HG03025 (cell line): Measurements from ENCODE around the gene C6orf163.

Source experiments
- ATAC-seq: cut with Tn5 transposase; IDR thresholded peaks from one replicate; pipeline ENCODE4 v1.9.1; 2021; ENCODE audit warnings: mild to moderate bottlenecking, moderate library complexity; ENCODE audit not compliant: unreplicated experiment, low FRiP score

The C6orf163 gene

DNA sequence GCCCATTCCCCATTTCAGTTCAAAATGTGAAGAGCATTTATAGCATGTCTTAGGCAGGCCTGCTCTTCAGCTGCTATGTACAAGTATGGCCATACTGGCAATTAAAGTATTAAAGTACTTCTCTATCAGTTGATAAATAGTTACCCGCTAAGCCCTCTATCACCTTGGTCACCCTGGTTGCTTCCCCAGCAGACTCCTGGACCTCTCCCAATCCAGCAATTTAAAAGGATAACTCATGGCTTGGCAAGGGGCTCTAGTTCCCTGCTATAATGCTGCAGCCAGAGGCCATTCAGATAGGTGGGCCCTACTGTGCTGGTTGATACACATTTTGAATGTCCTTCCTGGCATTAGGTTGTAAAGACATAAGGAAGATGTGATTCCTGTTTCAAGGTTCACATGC, 7.0 kb downstream of the C6orf163 start:
- ATAC-seq: no peak

GRCh38 chr6:87356181-87356580, 11.6 kb downstream of the C6orf163 start:
- ATAC-seq: no peak

- ATAC-seq: no peak
These were observed 13.0 kb downstream of the C6orf163 start for GRCh38 chr6:87357479-87358196.

- no peak for ATAC-seq
These were observed 20.1 kb downstream of the C6orf163 start for GRCh38 chr6:87364602-87365252.

GRCh38 chr6:87366072-87366827, 21.6 kb downstream of the C6orf163 start:
- no peak for ATAC-seq

DNA sequence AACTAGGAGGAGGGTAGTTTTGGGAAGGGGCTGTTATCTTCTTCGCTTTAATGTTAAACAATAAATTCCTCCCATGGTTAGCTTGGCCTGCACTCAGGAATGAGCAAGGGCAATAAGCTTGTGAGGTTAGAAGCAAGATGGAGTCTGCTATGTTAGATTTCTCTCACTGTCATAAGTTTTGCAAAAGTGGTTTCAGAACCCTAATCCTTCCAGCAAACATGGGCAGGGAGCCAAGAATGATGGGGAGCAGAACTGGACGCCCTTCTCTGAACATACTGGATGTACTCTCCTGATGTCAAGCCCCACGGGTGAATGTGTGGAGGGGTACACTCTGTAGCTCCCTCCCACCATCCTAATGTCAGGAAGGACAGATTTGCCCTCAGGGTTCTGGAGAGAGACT, 22.3 kb downstream of the C6orf163 start:
- ATAC-seq: no peak

GRCh38 chr6:87373377-87373776, 28.8 kb downstream of the C6orf163 start:
- ATAC-seq: no peak

DNA sequence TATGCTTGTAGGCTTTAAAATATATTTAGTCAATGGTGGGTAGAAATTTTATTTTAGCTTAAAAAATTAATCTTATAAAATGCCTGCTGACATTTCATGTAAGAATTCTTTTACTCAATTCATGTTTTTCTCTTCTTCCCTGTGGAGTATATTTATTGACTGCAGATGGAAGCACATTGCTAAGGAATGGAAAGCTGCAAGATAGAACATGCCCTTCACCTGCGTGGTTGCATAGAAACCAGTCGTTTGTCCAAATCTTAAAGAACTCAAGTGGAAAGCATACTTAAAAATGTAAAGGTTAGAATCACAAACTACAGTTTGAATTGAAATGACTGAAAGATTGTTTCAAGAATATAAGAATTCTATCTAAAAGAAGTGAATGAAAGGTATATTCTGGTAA, 30.7 kb downstream of the C6orf163 start:
- no peak for ATAC-seq

DNA sequence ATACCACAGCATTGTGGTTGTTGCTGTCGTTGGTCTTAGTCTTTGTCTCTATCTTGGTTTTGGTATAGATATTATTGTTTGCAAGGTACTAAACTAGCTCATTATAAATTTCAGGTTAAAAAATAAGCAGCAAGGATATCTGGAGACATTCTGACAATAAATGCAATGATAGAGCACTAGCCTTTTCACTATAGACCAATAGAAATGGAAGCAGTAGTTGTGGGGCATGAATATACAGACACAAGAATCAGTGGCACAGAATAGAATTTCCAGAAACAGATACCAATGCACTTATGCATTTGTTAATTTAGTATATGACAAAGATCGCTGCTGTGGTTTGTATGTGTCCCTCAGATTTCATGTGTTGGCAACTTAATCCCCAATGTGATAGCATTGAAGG, 32.0 kb downstream of the C6orf163 start:
- ATAC-seq: no peak

DNA sequence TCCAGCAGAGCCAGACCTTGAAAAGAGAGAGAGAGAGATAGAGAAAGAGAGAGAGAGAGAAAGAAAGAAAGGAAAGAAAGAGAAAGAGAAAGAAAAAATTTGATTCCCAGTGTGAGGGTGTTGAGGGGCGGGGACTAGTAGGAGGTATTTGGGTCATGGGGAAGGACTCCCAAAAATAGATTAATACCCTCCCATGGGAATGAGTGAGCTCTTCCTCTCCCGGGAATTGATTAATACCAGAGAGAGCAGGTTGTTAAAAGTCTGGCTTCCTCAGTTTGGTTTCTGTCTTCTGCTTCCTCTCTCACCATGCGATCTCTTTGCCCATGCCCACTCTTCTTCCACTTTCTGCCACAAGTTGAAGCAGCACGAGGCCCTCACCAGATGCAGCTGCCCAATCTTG, 34.3 kb downstream of the C6orf163 start:
- ATAC-seq: no peak

DNA sequence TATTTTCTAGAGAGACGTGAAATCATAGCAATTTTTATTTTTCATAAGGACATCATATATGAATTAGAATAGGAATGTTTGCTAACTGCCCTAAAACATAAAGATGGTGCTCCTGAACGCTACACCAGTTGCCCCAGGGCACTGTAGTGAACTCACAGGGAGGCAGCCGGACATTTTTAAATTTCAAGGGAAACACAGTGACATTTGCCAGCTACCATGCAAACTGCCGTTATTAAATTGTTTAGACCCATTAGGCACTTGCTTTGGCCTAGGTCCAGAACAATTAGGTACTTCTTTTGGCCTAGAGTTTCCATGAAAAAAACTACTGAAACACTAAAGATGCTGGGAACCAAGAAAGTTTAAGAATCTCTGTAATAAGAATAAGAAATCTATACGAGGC, 38.2 kb downstream of the C6orf163 start:
- ATAC-seq: no peak

- no peak for ATAC-seq
These were observed 39.4 kb downstream of the C6orf163 start for GRCh38 chr6:87384038-87384437.

DNA sequence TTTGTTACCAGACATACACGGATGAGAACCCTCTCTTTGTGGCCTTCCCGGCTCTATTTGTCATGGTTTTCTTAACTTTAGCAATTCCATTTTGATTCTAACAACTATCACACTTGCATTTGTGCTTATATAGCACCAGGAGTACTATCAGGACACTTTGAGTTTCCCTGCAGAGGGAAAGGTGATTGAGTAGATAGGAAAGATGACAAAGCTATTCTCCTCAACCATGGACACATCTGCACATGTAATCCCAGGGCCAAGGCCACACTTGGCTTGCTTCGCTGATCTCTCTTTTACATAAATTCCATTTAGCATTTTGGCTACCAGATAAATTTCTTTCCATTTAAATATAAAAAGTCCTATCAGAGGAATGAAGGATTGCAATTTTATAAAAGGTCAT, 39.8 kb downstream of the C6orf163 start:
- no peak for ATAC-seq

GRCh38 chr6:87391334-87391733, 46.7 kb downstream of the C6orf163 start:
- no peak for ATAC-seq

DNA sequence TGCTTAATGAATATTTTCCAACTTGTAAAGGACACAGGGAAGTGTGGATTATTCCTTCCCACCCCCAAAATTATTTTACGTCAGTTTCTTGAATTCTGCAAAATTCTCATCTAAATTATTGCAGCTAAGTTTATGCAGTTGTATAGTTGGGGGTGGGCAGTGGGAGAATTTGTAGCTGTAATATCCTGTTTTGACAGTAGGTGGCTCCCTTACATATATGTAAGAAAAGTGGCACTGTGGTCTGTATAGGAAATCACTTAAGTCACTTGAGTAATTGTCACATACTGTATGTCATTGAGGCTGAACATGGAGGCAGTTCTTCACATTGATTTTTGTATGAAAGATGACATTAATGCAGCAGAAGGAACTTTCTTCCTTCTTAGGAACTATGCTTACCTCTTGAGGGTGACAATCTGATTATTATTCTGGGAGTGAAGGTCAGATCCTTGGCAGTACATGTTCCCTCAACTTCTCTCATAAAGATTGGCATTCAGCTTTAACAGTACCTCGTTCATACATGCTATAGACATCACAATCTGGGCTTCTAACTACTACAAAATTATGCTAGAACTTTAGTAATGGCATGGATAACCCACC, 48.5 kb downstream of the C6orf163 start:
- no peak for ATAC-seq

GRCh38 chr6:87395431-87395830, 50.8 kb downstream of the C6orf163 start:
- ATAC-seq: no peak

- ATAC-seq: peak; percentile 74
These were observed 52.2 kb downstream of the C6orf163 start for GRCh38 chr6:87396595-87397392.

GRCh38 chr6:87397656-87398055, 53.0 kb downstream of the C6orf163 start:
- ATAC-seq: no peak

- ATAC-seq: no peak
These were observed 57.2 kb downstream of the C6orf163 start for GRCh38 chr6:87401832-87402231.

DNA sequence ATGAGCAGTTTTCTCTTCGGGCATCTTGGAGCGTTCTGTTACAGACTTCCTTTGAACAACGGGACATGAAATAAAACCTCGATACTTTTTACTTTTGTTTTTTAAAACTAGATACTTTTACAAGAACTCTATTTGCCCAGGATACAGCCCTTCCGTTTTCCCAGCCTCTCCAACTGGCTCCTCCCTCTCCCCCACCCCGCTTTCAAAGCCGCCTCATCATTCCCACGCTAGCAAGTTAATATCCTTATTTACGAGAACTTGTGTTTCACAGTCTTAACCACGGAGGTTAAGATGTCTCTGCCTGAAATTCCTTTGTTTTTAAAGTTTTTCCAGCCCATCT, 62.9 kb downstream of the C6orf163 start:
- ATAC-seq: peak; percentile 17
